ENCODE data around the gene HELZ.

HELZ gene

DNA sequence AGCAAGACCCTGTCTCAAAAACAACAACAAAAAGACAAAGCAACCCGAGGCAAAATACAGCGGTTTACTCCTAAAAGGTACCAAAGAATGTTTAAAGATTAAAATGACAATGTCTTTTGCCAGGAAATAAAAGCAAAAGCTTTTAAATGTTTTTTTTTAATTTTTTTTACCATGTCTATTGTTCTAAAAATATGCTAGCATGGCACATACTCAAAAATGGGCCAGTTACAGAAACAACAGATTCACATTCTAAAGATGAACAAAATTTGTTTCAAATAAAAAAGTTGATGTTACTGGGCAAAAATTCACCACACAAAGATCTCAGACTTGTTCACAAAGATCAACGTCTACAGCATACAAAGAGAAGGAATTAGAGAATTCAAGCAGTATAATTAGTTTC is 159.6 kb downstream of the HELZ start:
- CTCF ChIA-PET: interaction anchor here (0.8 kb wide), 1 partner anchor 65 kb away, joined by 4 read pairs; no protein-coding TSS in a partner anchor
- POLR2A ChIA-PET (ENCODE audit: low non-redundant PET): no interaction called here
- TF ChIP-seq, protein P1, sequence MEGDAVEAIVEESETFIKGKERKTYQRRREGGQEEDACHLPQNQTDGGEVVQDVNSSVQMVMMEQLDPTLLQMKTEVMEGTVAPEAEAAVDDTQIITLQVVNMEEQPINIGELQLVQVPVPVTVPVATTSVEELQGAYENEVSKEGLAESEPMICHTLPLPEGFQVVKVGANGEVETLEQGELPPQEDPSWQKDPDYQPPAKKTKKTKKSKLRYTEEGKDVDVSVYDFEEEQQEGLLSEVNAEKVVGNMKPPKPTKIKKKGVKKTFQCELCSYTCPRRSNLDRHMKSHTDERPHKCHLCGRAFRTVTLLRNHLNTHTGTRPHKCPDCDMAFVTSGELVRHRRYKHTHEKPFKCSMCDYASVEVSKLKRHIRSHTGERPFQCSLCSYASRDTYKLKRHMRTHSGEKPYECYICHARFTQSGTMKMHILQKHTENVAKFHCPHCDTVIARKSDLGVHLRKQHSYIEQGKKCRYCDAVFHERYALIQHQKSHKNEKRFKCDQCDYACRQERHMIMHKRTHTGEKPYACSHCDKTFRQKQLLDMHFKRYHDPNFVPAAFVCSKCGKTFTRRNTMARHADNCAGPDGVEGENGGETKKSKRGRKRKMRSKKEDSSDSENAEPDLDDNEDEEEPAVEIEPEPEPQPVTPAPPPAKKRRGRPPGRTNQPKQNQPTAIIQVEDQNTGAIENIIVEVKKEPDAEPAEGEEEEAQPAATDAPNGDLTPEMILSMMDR (conservative IDR thresholded peaks at IDR 0.05; ENCODE audit: low read depth): no peak
- H3K27ac ChIP-seq: no peak overlapping the region
- no peak for DNase-seq (ENCODE audit: low spot score)

DNA sequence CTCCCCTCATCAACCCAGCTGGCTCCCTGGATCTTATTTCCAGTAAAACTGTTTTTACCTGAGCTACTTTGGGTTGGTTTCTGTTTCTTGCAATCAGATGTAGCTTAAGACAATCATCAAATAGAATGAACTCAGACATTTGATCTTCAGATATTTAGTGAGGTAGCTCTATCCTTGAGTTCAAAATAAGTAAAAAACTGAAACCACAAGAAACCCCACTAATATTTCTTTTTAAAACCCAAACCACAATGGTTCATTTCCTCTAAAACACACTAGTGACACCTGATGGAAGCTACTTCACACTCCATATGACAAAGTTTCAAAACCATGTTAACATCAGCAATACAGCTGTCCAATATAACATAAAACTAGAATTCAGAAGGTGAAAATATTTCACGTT is 162.9 kb downstream of the HELZ start:
- POLR2A ChIA-PET (ENCODE audit: low non-redundant PET): no interaction called here
- CTCF ChIA-PET: interaction anchor here (0.6 to 1.4 kb wide), 2 partner anchors 74 to 167 kb away, joined by 3 to 6 read pairs; no protein-coding TSS in a partner anchor
- TF ChIP-seq, protein P1 (conservative IDR thresholded peaks at IDR 0.05; ENCODE audit: low read depth): no peak
- no peak for DNase-seq (ENCODE audit: low spot score)
- H3K27ac ChIP-seq: no peak overlapping the region

DNA sequence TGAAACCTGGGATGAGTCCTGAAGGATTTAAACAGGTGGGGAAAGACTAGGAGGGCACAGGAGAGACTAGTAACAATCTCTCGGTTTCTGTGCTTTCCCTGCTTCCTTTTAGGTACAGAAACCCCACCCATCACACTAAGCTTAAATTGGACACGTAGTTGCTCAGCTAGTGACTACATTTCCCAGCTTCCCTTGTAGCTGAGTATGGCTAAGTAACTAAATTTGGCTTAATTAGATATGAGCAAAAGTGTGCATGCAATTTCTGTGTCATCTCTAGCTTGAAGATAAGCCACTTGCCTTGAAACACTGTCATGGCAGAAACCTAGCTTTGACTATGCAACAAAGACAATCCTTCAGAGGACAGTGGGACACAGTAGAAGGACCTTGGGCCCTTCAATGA is 164.2 kb downstream of the HELZ start:
- ChIA-PET CTCF (no interaction called here), POLR2A (ENCODE audit: low non-redundant PET) (no interaction called here)
- DNase-seq (ENCODE audit: low spot score): no peak
- TF ChIP-seq, protein P1 (conservative IDR thresholded peaks at IDR 0.05; ENCODE audit: low read depth): no peak
- no peak overlapping the region for H3K27ac ChIP-seq

DNA sequence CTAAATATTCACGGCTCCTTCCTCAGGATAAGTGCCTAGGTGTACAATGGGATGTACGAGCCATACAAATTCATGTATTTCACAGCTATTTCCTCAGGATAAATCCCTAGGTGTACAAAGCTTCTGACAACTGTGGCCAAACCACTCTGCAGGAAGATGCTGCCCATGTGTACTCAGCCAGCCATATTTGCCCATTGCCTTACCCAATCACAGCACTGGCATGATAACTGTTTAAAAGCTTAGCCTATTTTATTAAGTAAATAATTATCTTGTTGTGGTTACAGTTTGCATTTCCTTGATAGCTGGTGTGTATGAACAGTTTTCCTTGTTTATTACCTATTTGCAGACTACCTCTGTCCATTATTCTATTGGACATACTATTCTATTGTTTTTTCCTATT is 165.5 kb downstream of the HELZ start:
- no peak overlapping the region for H3K27ac ChIP-seq
- CTCF ChIA-PET: no interaction called here
- TF ChIP-seq, protein P1 (conservative IDR thresholded peaks at IDR 0.05; ENCODE audit: low read depth): no peak
- POLR2A ChIA-PET (ENCODE audit: low non-redundant PET): no interaction called here
- no peak for DNase-seq (ENCODE audit: low spot score)

DNA sequence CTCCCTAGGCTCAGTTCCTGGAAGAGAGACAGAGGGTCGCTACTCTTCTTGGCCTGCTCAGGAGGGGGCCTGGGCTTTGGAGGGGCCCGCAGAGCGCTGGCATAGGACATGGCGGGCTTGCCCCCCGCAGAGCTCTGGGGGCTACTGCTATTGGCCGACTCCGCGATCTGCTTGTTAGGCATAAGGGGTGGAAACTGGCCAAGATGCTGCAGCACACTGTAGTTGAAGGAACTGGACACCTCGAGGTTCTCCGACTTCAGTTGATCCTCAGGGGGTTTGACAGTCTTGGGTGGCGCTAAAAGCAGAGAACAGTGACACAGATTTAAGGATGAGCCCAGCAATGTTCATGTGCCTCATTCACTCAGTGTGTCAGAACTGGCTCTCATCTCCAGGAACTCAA is 166.7 kb downstream of the HELZ start:
- no peak overlapping the region for H3K27ac ChIP-seq
- DNase-seq (ENCODE audit: low spot score): no peak
- TF ChIP-seq, protein P1 (conservative IDR thresholded peaks at IDR 0.05; ENCODE audit: low read depth): no peak
- ChIA-PET POLR2A (ENCODE audit: low non-redundant PET) (no interaction called here), CTCF (interaction anchor here (0.7 kb wide), 1 partner anchor 55 kb away, joined by 3 read pairs; no protein-coding TSS in a partner anchor)

DNA sequence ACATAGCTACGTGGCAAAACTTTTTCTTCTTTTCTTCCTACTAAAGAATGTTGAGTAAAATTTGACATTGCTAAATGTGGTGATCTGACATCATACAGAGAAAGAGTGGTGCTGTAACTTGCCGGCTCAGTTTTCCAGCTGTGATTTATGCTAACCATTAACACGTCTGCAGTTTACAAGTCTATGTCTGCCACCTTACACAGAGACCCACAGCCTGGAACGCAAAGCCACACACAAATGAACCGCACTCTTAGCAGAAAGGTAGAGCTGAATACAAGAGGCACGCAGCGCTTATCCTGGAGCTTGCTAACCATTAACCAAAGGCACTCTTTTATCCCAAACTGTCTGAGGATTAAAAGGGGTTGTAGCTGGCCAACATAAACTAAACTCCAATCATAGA is 168.7 kb downstream of the HELZ start:
- ChIA-PET CTCF (interaction anchor here (0.5 to 0.8 kb wide), 2 partner anchors 10 to 17 kb away, joined by 3 read pairs; no protein-coding TSS in a partner anchor), POLR2A (ENCODE audit: low non-redundant PET) (no interaction called here)
- TF ChIP-seq, protein P1 (conservative IDR thresholded peaks at IDR 0.05; ENCODE audit: low read depth): no peak
- no peak for DNase-seq (ENCODE audit: low spot score)
- no peak overlapping the region for H3K27ac ChIP-seq

DNA sequence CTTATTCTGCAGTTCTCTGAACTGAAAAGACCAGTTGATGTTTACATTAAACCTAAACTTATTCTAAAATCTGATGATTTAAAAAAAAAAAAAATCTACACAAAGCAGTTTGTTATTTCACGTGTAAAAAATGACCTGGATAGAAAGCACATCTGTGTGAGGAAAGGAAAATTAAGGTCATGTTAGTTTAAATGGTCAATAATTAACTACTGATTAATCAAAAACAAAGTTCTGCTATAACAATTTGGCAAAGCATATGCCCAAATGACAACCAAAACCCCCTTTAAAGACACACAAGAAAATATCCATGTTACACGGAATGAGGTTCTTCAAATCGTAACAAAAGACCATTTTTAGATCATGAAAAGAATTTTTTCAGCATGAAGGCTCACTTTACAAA is 170.2 kb downstream of the HELZ start:
- ChIA-PET CTCF (no interaction called here), POLR2A (ENCODE audit: low non-redundant PET) (no interaction called here)
- TF ChIP-seq, protein P1 (conservative IDR thresholded peaks at IDR 0.05; ENCODE audit: low read depth): no peak
- no peak for DNase-seq (ENCODE audit: low spot score)
- no peak overlapping the region for H3K27ac ChIP-seq
